AG08396 (cell line): ENCODE data around the gene PIGP.
"Not testable (repeated sequence)": the region's sequence is repeated elsewhere in the genome, so short reads cannot be mapped to it uniquely, and the experiment has no call there.

Experiments
- DNase-seq: peaks from one replicate; pipeline ENCODE4 v3.0.0; 2012; ENCODE audit warnings: low spot score, mixed read lengths

PIGP gene

DNA sequence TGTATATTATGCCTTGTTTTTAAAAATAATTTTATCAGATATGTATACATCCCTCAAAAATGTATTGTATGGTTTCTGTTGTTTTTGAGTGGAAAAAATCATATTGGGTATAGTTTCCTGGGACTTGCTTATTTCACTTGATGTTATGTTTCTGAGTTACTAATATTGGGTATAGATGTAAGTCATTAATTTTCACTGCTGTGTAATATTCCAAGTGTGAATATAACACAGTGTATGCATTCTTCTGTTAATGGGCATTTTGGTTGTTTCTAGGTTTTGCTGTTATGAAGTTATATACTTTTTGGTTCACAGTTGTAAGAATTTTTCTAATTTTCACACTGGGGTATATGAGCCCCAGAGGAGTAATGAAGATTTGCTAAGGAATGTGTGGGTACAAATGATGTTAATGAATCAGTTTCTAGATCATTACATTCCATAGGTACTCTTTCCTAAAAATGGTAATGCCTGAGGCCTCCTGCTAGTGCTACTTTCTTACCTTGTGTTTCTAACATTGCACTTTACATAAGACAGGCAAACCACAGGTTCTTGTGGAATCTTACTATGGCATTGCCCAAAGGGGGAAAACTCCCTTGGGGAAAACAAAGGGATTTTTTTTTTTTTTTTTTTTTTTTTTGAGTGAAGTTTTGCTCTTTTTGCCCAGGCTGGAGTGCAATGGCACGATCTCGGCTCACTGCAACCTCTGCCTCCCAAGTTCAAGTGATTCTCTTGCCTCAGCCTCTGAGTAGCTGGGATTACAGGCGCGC, 3.4 kb upstream of the PIGP start:
- DNase-seq = no peak

DNA sequence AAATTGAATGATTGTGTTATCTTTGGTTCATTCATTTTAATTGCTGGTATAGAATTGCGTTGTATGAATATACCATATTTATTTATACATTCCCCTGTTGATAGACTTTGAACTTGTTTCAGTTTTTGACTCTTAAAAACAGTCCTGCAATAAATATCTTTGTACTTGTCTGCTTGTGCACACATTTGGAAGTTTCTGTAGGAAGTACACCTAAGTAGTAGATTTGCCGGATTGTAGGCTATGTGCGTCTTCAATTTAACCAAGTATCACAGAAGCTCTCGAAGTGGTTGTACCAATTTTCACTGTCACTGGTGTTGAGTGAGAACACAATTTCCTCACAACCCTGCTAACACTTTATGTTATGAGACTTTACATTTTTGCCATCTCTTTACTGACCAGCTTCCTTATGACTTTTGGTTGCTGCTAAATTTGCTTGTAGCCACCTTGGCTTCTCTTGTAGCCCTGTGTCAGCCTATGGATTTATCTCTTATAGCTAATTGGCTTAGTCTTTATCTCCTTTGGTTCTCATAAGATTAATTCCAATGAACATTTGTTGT, 2.4 kb upstream of the PIGP start:
- no peak for DNase-seq

DNA sequence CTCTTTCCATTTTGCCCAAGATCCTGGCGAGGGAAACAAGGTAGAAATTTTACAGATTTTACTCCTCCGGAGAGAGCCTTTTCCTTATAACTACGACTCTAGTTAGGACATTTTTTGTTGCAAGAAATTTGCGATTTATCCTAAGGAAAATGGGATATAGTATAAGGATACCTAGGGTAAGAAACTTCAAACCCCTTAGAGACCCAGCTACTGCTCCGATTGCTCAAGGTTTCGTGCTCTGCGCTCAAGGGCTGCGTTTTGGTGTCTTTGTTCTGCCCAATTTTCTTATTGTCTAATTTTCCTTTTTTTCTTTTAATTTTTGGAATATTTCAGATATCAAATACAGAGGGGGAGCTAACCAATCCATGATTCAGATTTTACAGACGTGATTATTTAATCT, 1.7 kb upstream of the PIGP start:
- DNase-seq = no peak

DNA sequence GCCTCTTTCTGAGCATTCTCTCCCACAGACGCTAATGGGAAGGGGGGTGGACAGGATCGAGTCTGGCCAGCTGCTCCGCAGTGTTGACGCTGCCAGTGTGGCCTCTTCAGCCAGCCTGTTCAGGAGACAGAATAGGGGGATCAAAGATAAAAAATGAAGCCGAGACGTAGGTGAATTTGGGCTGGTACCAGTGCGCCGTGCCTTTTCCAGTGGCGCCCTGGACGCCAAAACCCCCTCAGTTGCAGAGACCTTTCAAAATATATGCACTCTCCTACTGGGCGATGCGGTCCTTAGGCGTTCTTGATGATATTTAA, 1.3 kb upstream of the PIGP start:
- peak; percentile 12 for DNase-seq

DNA sequence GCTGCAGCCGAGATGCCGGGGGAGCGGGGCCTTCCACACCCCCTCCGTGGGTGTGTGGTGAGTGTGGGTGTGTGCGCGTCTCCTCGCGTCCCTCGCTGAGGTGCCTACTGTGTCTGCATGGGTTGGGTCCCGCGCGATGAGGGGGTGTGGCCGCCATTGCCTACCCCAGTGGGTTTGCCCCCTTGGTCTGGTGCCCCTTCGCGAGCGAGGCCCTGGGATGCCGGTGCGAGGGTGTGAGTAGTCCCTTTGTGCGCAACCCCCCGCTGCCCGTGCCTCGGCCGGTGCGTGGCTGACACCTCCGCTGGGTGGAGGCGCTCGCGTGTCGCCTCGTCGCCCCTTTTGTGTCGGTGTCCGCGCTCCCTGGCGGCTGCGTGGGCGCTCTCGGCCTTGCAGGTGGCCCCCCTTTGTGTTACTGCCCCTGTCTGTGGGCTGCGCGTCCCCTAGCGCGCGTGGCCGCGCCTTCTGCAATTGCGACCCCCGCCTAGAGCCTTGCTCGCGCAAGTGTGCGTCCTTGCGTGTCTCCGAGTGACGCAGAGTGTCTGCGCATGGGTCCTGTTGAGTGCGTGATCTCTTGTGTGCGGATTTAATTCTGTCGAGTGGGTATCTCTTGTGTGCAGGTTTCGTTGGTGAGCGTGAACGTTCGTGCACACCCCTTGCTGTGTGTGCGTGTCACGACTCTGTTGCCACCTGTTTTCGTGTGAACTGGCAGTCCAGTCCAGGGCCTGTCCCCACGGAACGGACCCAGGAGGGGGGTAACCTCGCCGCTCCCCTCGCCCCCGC, 736 bp upstream of the PIGP start:
- DNase-seq = peak; percentile 29

DNA sequence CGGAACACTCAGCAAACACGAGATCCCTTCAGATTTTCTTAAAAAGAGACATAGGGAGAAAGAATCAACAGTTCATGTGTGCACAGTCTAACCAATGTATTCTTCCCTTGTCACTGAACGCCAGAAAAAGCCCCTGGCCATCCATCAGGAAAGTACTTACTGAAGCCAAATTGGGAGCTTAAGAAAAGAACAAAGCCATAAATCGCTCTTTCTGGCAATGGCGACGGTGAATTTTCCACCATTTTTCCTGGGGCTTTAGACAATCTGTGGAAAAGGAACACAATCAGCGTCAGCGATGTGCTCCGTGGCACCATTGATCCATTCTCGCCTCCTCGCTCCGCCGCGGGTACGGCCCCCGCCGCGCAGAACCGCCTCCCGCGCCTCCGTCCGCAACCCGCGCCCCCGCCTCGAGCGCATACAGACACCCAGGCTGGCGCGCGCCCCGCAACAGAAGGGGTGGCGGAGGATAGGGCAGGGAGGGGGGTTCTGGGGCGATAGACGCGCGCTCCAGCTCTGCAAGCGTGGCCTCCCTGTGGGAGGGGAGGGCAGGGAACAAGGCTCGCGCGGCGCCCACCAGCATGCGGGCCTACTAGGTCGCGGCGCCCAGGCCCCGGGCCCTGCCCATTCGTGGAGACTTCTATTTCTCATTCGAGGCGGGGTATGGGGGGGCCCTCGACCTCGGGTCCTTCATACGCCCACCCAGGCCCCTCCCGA, 440 bp downstream of the PIGP start:
- DNase-seq = peak; percentile 82

DNA sequence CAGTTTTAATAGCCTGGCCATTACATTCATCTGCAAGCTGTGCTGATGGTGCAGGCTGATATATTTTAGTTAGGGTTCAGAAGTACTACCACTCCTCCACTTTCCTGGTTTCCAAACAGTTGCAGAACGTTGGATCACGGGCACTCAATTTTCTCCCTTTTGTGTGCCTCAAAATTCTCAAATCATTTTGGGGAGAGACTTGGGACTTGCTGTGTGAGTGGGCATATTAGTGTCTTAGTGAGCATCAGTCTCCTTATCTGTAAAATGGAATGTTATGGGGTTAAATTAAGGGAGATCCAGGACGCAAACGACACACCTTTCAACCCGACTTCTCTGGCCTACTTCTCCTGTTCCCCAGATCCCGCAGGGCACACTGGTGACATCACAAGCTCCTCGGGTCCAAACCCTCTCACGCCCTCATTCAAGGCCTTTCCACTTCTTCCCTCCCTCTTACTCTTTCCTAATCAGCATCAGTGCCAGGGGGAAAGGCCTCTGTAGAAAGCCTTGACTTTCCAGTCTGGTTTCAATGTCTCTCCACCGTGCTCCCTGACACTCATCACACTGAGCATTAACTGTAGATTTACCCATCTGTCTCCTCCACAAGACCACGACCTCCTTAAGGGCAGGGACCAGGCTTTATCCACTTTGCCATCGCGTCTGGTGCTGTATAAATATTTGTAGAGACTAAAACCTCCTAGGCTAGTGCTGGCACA, 1.2 kb downstream of the PIGP start:
- peak; percentile 51 for DNase-seq

DNA sequence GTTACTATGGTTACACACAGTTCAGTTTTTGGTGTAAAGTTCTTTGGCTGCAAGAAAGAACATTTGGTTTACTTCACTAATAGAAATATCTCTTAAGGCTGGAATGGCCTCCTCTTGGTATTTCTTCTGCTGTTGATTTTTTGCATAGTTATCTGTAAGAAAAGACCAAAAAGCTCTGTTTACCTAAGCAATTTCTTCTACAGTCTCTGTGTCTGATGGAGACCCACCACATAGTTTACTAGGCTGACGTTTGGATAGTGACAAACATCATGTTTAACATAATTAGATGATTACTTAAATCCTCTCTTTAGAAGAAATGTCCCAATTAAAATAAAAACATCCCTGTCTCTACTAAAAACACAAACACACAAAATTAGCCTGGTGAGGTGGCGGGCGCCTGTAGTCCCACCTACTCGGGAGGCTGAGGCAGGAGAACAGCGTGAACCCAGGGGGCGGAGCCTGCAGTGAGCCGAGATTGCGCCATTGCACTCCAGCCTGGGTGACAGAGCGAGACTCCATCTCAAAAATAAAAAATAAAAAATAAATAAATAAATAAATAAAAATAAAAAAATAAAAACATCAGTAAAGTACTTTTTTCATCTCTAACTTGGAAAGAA, 7.2 kb downstream of the PIGP start:
- DNase-seq = no peak

DNA sequence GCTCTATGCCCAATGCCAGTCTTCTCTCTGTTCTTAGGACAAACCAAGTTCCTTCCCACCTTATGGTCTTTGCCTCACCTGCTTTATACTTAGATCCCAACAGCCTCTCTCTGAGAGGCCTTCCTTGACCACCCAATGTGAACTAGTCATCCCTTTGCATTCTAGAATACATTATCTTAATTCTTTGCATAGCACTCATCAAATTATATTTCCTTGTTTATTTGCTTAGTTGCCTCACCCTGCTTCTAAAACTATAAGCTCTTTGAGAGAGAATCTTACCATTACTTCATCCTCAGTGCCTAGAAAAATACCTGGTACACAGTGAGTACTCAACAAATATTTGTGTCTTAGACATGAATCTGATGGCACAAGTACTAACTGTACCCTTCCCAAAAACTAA, 8.0 kb downstream of the PIGP start:
- no peak for DNase-seq

DNA sequence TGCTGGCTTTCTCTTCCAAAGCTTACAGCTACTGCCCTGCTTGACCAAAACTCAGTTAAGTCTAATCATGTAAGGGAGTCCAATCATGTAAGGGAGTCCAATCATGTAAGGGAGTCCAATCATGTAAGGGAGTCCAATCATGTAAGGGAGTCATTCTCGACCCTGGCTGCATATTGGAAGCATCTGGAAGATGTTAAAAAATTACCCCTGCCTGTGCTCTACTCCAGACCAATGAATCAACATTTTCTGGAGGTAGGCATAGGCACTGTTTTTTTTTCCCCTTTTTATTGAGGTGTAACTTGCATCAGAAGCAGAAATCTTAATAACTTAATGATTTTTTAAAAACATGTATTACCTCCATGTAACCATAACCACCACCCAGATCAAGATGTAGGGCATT, 9.4 kb downstream of the PIGP start:
- no peak for DNase-seq

DNA sequence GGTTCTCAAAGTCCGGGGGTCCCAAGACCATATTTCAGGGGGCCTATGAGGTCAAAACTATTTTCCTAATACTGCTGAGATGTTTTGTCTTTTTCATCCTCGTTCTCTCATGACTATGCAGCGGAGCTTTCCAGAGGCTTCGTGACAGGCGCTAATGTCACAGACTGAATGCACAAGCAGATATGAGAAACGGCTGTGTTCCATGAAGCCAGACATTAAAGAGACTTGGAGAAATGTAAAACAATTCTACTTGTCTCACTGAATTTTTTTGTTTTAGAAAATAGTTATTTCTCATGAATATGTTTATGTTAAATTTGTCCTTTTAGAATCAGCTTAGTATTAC, 10.3 kb downstream of the PIGP start:
- no peak for DNase-seq

DNA sequence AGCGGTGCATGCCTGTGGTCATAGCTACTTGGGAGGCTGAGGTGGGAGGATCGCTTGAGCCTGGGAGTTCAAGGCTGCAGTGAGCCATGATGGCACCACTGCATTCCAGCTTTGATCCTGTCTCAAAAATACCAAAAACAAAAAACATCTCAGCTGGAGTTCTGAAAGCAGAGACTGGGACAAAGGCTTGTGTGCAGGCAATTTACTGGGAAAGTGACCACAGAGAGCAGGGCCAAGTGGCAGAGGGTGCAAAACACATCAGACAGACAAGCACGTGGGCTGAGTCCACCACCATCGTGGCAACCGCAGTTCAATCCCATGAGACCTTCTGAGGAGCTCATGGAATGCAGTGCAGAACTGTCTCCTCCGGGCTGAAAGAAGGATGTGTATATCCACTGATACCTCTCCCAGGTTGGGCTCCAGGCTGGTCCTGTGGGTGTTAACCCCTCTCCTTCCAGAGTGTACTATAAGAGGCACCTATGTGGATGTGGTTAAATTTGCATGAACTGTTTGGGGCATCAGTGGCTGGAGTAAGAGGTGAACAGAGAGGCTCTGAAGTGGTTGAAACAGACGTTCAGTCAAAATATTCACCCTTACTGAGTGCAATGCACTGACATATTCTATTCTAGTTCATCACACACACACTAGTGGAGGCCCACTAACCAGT, 10.8 kb downstream of the PIGP start:
- no peak for DNase-seq

DNA sequence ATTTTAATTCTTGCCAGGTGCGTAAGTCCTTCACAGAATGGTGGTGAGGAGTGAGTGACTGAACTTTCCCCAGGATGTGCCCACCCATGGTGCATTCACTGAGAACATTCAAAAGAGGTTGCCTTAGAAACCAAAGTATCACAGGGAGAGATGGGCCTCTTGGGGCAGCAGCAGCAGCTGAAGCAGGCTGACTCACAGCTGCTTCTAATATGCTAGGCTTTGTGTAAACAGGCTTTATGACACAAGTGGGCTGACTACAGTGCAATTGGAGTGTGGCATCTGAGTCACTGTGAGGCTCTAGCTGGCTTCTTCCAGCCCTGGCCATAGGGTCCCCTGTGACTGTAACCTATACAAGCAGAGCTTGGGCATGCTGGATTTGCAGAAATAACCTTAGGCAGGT, 12.6 kb downstream of the PIGP start:
- peak; percentile 87 for DNase-seq

DNA sequence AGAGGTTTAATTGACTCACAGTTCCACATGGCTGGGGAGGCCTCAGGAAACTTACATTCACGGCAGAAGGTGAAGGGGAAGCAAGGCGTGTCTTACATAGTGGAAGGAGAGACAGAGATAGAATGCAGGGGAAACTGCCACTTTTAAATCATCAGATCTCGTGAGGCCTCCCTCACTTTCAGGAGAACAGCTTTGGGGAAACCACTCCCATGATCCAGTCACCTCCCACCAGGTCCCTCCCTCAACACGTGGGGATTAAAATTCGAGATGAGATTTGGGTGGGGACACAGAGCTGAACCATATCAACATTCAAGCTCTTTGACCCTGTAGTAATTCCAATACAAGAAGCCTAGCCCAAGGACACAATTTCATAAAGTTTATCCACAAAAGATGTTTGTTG, 13.7 kb downstream of the PIGP start:
- DNase-seq = no peak

DNA sequence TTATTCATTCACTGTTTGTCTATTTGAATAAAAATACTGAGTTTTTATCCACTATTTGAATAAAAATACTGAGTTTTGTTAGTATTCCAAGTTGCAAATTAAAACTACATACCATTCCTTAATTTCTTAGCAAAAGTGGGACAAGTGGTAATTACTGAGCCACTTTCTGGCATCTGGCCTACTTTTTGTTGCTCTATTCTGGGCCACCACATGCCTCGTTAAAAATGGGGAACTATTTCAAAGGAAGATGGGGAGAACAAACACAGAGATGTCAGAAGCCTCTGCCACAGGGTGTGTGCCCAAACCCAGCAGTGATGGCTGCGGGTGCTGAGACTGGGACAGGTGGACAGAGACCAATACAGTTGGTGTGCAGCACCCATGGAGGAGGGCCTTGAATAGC, 14.6 kb downstream of the PIGP start:
- no peak for DNase-seq

DNA sequence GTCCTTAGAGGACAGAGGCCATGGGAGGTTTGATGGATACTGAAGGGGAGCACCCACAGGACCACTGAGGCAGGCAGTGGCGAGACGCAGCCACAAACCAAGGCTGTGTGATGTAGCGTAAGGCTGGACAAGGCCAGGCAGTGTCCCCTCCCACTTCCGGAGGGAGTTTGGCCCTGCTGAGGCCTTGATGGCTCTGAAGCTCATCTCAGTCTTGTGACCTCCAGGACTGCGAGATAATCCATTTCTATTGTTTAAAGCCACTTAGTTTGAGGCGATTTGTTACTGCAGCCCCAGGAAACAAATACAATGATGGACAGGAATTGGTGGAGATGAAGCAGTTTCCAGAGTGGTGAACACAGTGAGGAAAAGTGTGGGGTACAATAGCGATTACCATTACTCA, 15.3 kb downstream of the PIGP start:
- DNase-seq = no peak

DNA sequence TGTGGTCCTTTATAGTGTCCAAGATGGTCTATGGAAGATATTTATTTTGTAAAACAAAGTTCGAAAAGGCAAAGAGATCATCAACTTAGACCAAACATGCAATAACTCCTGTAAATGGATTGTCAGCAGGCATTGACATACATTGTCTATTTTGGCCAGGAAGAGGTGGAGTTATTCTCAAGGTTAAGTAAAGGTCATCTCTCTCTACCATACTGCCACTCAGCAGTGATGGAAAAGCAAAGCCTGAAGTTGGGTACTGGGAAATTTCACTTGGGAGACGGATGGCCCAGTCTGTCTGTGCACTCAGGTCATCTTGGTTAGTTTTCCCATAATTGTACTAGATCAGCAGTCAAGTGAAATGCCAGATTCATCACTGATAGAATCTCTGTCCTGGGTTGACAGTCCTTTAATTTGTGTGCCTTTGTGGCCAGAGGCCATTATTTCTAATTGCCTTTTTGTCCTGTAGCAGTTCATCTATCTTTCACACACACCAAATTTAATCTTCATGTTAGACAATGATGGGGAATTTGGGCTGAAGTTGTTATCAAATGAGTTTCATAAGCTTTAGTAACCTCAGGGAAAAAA, 17.5 kb downstream of the PIGP start:
- no peak for DNase-seq

DNA sequence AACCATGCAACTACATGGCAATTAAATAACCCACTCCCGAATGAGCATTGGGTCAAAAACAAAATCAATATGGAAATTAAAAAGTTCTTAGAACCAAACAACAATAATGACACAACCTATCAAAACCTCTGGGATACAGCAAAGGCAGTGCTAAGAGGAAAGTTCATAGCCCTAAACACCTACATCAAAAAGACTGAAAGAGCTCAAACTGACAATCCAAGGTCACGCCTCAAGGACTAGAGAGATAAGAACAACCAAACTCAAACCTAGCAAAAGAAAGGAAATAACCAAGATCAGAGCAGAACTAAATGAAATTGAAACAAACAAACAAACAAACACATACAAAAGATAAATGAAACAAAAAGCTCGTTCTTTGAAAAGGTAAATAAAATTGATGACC, 23.1 kb downstream of the PIGP start:
- not testable (repeated sequence) for DNase-seq

DNA sequence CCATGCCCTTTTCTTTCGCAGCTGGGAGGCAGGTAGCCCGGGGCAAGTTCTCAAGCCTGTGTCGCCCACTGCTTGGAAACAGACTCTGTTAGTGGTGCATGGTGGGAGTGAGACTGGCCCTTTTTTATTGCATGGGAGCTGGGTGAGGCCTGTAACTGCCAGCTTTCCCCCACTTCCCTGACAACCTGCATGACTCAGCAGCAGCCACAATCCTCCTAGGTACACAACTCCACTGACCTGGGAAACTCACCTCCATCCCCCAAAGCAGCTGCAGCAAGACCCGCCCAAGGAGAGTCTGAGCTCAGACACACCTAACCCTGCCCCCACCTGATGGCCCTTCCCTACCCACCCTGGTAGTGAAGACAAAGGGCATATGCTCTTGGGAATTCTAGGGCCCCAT, 25.8 kb downstream of the PIGP start:
- no peak for DNase-seq

DNA sequence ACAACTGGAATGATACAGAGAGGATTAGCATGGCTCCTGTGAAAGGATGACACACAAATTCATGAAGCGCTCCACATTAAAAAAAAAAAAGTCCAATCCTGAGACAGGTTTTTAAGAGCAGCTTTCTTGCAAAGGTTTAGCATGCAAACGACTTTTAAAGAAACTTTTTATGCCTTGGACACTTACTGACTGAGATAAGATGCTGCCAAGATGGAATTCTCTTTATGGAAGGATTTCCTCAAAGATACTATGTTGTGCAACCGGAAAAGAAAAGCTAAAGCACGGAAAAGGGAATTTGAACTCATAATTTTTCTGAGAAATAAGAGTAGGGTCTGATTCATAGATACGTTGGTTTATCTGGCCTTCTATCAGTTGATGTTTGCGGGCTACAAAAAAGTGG, 27.3 kb downstream of the PIGP start:
- no peak for DNase-seq

DNA sequence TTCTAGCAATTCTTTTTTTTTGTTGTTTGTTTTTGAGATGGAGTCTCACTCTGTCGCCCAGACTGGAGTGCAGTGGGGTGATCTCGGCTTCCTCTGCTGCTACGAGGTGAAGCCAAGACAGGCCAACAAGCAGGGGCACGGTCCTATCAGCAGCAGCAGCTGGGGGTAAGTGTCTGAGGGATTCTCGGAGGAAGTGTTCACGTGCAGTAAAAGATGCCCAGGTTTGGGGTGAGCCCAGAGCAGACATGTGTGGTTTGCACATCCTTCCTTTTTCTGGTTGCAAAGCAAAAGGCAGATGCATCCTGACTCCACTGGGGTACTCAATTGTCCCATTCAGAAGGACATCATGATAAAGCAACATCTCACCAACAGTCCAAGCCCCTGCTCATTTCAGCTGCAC, 27.7 kb downstream of the PIGP start:
- DNase-seq = no peak
